ENCODE data around the gene C9orf40. TPM values are rescaled to one million over a fixed set of nuclear protein-coding genes. Genes with fewer than 3 reads are reported as not detected.

Gene C9orf40
- polyA plus RNA-seq, 1 of the 3 experiments (the other 2 are of a cell fraction), result 2.0 TPM

- no peaks in the 10 kb centered on the region for H3K9me2 ChIP-seq
- H3K4me3 ChIP-seq (ENCODE audit: low read depth in 2 of 2, low read length in 1 of 2), result no peak overlapping the region
- no peaks in the 10 kb centered on the region for H3K79me2 ChIP-seq (ENCODE audit: insufficient read depth)
- H3K9me3 ChIP-seq, result no peaks in the 10 kb centered on the region
- no peak overlapping the region for H3K27ac ChIP-seq (ENCODE audit: low read depth in 2 of 2, low read length in 1 of 2)
- DNase-seq, result no peak
- CTCF ChIA-PET, result interaction anchor here (1.2 to 4.6 kb wide), 2 partner anchors 9 to 11 kb away, joined by 3 to 30 read pairs; partner anchors contain the start of gene C9orf40
- no peak overlapping the region for H2AFZ ChIP-seq (ENCODE audit: low read depth)
- H3K4me2 ChIP-seq, result no peak overlapping the region
- H4K20me1 ChIP-seq (ENCODE audit: insufficient read depth), result no peaks in the 10 kb centered on the region
- no peaks in the 10 kb centered on the region for H3F3A ChIP-seq (replicated peaks; ENCODE audit: insufficient read depth)
- 25% methylated on average over 4 of the region's 4 CpGs for WGBS (ENCODE audit: low lambda C conversion rate)
- peaks cover 12% of the 10 kb centered on the region; the same call in 1 of the 2 replicates for H3K27me3 ChIP-seq (ENCODE audit: insufficient read depth)
- H3K9ac ChIP-seq, result no peak overlapping the region
- H3K36me3 ChIP-seq (replicated peaks in 1 of 2; ENCODE audit: control insufficient read depth in 1 of 2, insufficient read depth in 2 of 2, low read length in 1 of 2), result no peaks in the 10 kb centered on the region
- no peaks in the 10 kb centered on the region for H3K4me1 ChIP-seq (ENCODE audit: control insufficient read depth in 1 of 2, insufficient read depth in 2 of 2, low read depth in 1 of 2, low read length in 1 of 2)
- no peak for TF ChIP-seq PBX3 (IDR thresholded peaks at IDR 0.05)
- no peak for TF ChIP-seq MAX (IDR thresholded peaks at IDR 0.05; ENCODE audit: low read depth)
- TF ChIP-seq ZBTB33 (IDR thresholded peaks at IDR 0.05; ENCODE audit: borderline replicate concordance, low read depth), result no peak
- no peak for TF ChIP-seq REST (IDR thresholded peaks at IDR 0.05; ENCODE audit: low read depth, low read length)
- TF ChIP-seq MXI1 (IDR thresholded peaks at IDR 0.05; ENCODE audit: low read depth, low read length), result no peak
- no peak for TF ChIP-seq RCOR1 (IDR thresholded peaks at IDR 0.05; ENCODE audit: low read length)
- TF ChIP-seq MEF2A (IDR thresholded peaks at IDR 0.05; ENCODE audit: borderline replicate concordance, low read depth), result no peak
- TF ChIP-seq TAF1 (IDR thresholded peaks at IDR 0.05; ENCODE audit: borderline replicate concordance, low read depth, low read length), result no peak
- TF ChIP-seq GABPA (IDR thresholded peaks at IDR 0.05; ENCODE audit: low read depth), result no peak
- TF ChIP-seq SIN3A (IDR thresholded peaks at IDR 0.05; ENCODE audit: borderline replicate concordance, low read depth, low read length), result no peak
- no peak for TF ChIP-seq FOXM1 (IDR thresholded peaks at IDR 0.05; ENCODE audit: low read depth)
- no peak for TF ChIP-seq GATA2 (CRISPR knock-in tag; IDR thresholded peaks at IDR 0.05)
- POLR2A ChIA-PET, result no interaction called here
These were observed 12.1 kb downstream of the C9orf40 start for GRCh38 chr9:74940600-74940999.

All from SK-N-SH (cell line).